HEK293 (cell line): ENCODE measurements around the gene ANO6.

Source experiments
- CTCF ChIA-PET: fragments of 350-600 bp; formaldehyde crosslinking; extraction: SDS; loops from one replicate; lab custom pipeline; 2021; ENCODE audit warnings: antibody characterized with exemption; lab: Yijun Ruan, JAX
- POLR2A ChIA-PET: fragments of 300-600 bp; formaldehyde crosslinking; extraction: SDS; loops from one replicate; lab custom pipeline; 2020; ENCODE audit warnings: antibody characterized with exemption, inconsistent platforms; lab: Yijun Ruan, JAX
- H3K27ac ChIP-seq: fragments of 200-500 bp; sonication (Bioruptor generic); 2 replicates; pipeline ENCODE4 v1.5.1; 2014; ENCODE audit warnings: low read depth, low read length, control low read depth, inconsistent platforms; ENCODE audit errors: extremely low read depth
- H3K36me3 ChIP-seq, 2 experiments: fragments of 200-500 bp in 1 of 2; sonication (Bioruptor generic) in 1 of 2; 1 replicate in 1 of 2; 2 replicates in 1 of 2; pipeline ENCODE4 v1.5.1; 2014 to 2017; ENCODE audit warnings: inconsistent platforms in 2 of 2, low read length in 2 of 2; ENCODE audit not compliant: control insufficient read depth in 2 of 2, insufficient read depth in 1 of 2
- H3K4me1 ChIP-seq: fragments of 200-500 bp; sonication (Bioruptor generic); 2 replicates; pipeline ENCODE4 v1.5.1; 2014; ENCODE audit warnings: mild to moderate bottlenecking, low read length, inconsistent platforms; ENCODE audit not compliant: control insufficient read depth, insufficient read depth
- H3K4me3 ChIP-seq: 2 replicates; pipeline ENCODE4 v1.5.1; 2011; ENCODE audit warnings: low read depth, mild to moderate bottlenecking, control low read depth, low read length, moderate library complexity
- H3K9me3 ChIP-seq: fragments of 200-500 bp; sonication (Bioruptor generic); 2 replicates; pipeline ENCODE4 v1.5.1; 2014; ENCODE audit warnings: low read depth, low read length, inconsistent platforms; ENCODE audit not compliant: control insufficient read depth, insufficient read depth
- FEZF1 ChIP-seq: fragments of 450-650 bp; formaldehyde crosslinking; IDR thresholded peaks from 2 replicates; pipeline ENCODE4 v1.5.1; 2016; ENCODE audit warnings: missing biosample characterization, missing genetic modification characterization
- GLI4 ChIP-seq: fragments of 450-650 bp; formaldehyde crosslinking; IDR thresholded peaks from 2 replicates; pipeline ENCODE4 v1.5.1; 2016; ENCODE audit warnings: missing biosample characterization, missing genetic modification characterization
- HOXD13 ChIP-seq: sonication (generic); formaldehyde crosslinking; IDR thresholded peaks from 2 replicates; pipeline ENCODE4 v1.8.0; 2022; ENCODE audit warnings: missing genetic modification reagents, borderline replicate concordance
- MYNN ChIP-seq: fragments of 450-650 bp; formaldehyde crosslinking; IDR thresholded peaks from 2 replicates; pipeline ENCODE4 v1.5.1; 2016; ENCODE audit warnings: missing biosample characterization, missing genetic modification characterization, borderline replicate concordance
- PRDM10 ChIP-seq: fragments of 450-650 bp; formaldehyde crosslinking; IDR thresholded peaks from 2 replicates; pipeline ENCODE4 v1.5.1; 2016; ENCODE audit warnings: missing biosample characterization, missing genetic modification characterization
- RBAK ChIP-seq: fragments of 450-650 bp; formaldehyde crosslinking; IDR thresholded peaks from 2 replicates; pipeline ENCODE4 v1.5.1; 2016; ENCODE audit warnings: missing biosample characterization, missing genetic modification characterization
- SCRT1 ChIP-seq: fragments of 450-650 bp; formaldehyde crosslinking; IDR thresholded peaks from 2 replicates; pipeline ENCODE4 v1.5.1; 2016; ENCODE audit warnings: missing biosample characterization, missing genetic modification characterization, borderline replicate concordance
- SP3 ChIP-seq: fragments of 450-650 bp; formaldehyde crosslinking; IDR thresholded peaks from 2 replicates; pipeline ENCODE4 v1.5.1; 2016; ENCODE audit warnings: missing biosample characterization, missing genetic modification characterization
- SP7 ChIP-seq: fragments of 450-650 bp; formaldehyde crosslinking; IDR thresholded peaks from 2 replicates; pipeline ENCODE4 v1.5.1; 2016; ENCODE audit warnings: missing biosample characterization, missing genetic modification characterization
- TRIM28 ChIP-seq: IDR thresholded peaks from 2 replicates; pipeline ENCODE4 v1.6.1; 2011; ENCODE audit warnings: low read length, control low read depth, borderline replicate concordance
- ZNF121 ChIP-seq: fragments of 450-650 bp; formaldehyde crosslinking; IDR thresholded peaks from 2 replicates; pipeline ENCODE4 v1.5.1; 2016; ENCODE audit warnings: missing biosample characterization, missing genetic modification characterization
- ZNF16 ChIP-seq: fragments of 450-650 bp; formaldehyde crosslinking; IDR thresholded peaks from 2 replicates; pipeline ENCODE4 v1.5.1; 2016; ENCODE audit warnings: low read depth, missing biosample characterization, missing genetic modification characterization
- ZNF184 ChIP-seq: fragments of 450-650 bp; IDR thresholded peaks from 2 replicates; pipeline ENCODE4 v1.5.1; 2018; ENCODE audit warnings: missing biosample characterization, mild to moderate bottlenecking, missing genetic modification characterization
- ZNF23 ChIP-seq: fragments of 450-650 bp; formaldehyde crosslinking; IDR thresholded peaks from 2 replicates; pipeline ENCODE4 v1.5.1; 2016; ENCODE audit warnings: missing biosample characterization, missing genetic modification characterization, borderline replicate concordance
- ZNF324 ChIP-seq: fragments of 450-650 bp; formaldehyde crosslinking; IDR thresholded peaks from 2 replicates; pipeline ENCODE4 v1.5.1; 2016; ENCODE audit warnings: missing biosample characterization, missing genetic modification characterization
- ZNF341 ChIP-seq: fragments of 450-650 bp; formaldehyde crosslinking; IDR thresholded peaks from 2 replicates; pipeline ENCODE4; 2016; ENCODE audit warnings: low read depth, missing biosample characterization, missing genetic modification characterization
- ZNF350 ChIP-seq: fragments of 450-650 bp; formaldehyde crosslinking; IDR thresholded peaks from 2 replicates; pipeline ENCODE4 v1.5.0; 2017; ENCODE audit warnings: missing biosample characterization, mild to moderate bottlenecking, missing genetic modification characterization
- ZNF426 ChIP-seq: fragments of 450-650 bp; formaldehyde crosslinking; IDR thresholded peaks from 2 replicates; pipeline ENCODE4 v1.5.1; 2017; ENCODE audit warnings: missing biosample characterization, missing genetic modification characterization, mild to moderate bottlenecking, inconsistent platforms, moderate library complexity
- ZNF48 ChIP-seq: fragments of 450-650 bp; formaldehyde crosslinking; IDR thresholded peaks from 2 replicates; pipeline ENCODE4 v1.5.1; 2016; ENCODE audit warnings: missing biosample characterization, missing genetic modification characterization
- ZNF555 ChIP-seq: fragments of 450-650 bp; formaldehyde crosslinking; conservative IDR thresholded peaks from 2 replicates; pipeline ENCODE4 v1.5.1; 2017; ENCODE audit warnings: missing biosample characterization, mild to moderate bottlenecking, missing genetic modification characterization, inconsistent platforms
- ZNF626 ChIP-seq: fragments of 450-650 bp; sonication (Bioruptor Pico); formaldehyde crosslinking; IDR thresholded peaks from 2 replicates; pipeline ENCODE4 v1.5.1; 2018; ENCODE audit warnings: missing biosample characterization, missing genetic modification characterization, inconsistent platforms
- ZNF704 ChIP-seq: fragments of 450-650 bp; formaldehyde crosslinking; IDR thresholded peaks from 2 replicates; pipeline ENCODE4 v1.5.1; 2016; ENCODE audit warnings: missing biosample characterization, missing genetic modification characterization
- ZNF768 ChIP-seq: fragments of 450-650 bp; formaldehyde crosslinking; IDR thresholded peaks from 2 replicates; pipeline ENCODE4 v1.5.1; 2018; ENCODE audit warnings: missing biosample characterization, mild to moderate bottlenecking, missing genetic modification characterization
- ZNF792 ChIP-seq: fragments of 450-650 bp; formaldehyde crosslinking; IDR thresholded peaks from 2 replicates; pipeline ENCODE4 v1.5.1; 2016; ENCODE audit warnings: missing biosample characterization, missing genetic modification characterization
- ZNF837 ChIP-seq: fragments of 450-650 bp; formaldehyde crosslinking; IDR thresholded peaks from 2 replicates; pipeline ENCODE4 v1.5.1; 2016; ENCODE audit warnings: missing biosample characterization, missing genetic modification characterization
- ZXDB ChIP-seq: fragments of 450-650 bp; formaldehyde crosslinking; IDR thresholded peaks from 2 replicates; pipeline ENCODE4 v1.5.1; 2016; ENCODE audit warnings: missing biosample characterization, missing genetic modification characterization

The ANO6 gene

DNA sequence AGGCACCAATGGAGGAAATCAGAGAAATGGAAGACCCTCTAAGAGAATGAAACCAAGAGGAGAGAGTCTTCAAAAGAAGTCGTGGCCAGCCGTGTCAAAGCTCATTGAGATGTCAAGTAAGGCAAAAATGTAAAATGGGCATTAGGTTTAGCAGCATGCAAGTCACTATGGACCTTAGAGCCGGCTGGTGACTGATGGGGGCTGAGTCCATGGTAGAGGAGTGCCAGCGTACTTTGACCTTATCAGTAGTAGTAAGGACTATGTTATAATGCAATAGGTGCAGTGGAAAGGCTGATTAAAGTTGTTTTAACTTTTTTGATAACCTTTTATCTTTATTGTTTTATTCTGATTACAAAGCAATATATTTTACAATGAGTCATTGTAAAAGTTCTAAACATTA lies 66.5 kb downstream of the ANO6 start:
- H3K27ac ChIP-seq, result no peak overlapping the region
- no peaks in the 10 kb centered on the region for H3K36me3 ChIP-seq
- ChIA-PET CTCF (no interaction called here), POLR2A (no interaction called here)
- H3K4me3 ChIP-seq, result no peak overlapping the region
- no peaks in the 10 kb centered on the region for H3K9me3 ChIP-seq
- TF ChIP-seq SP3 (tag by site-specific recombination) (no peak), RBAK (tag by site-specific recombination) (no peak), GLI4 (no peak), ZNF426 (tag by site-specific recombination) (no peak), ZNF626 (tag by site-specific recombination) (no peak), ZNF341 (no peak), ZNF350 (tag by site-specific recombination) (no peak), ZNF16 (tag by site-specific recombination) (no peak), ZXDB (tag by site-specific recombination) (no peak), TRIM28 (no peak), ZNF555 (tag by site-specific recombination) (no peak), FEZF1 (tag by site-specific recombination) (no peak), ZNF768 (tag by site-specific recombination) (no peak), MYNN (tag by site-specific recombination) (no peak), ZNF837 (tag by site-specific recombination) (no peak), ZNF121 (tag by site-specific recombination) (no peak), SCRT1 (tag by site-specific recombination) (no peak), ZNF184 (tag by site-specific recombination) (no peak), ZNF23 (tag by site-specific recombination) (no peak)
- peaks cover 5% of the 10 kb centered on the region; the same call in 1 of the 2 replicates for H3K4me1 ChIP-seq

DNA sequence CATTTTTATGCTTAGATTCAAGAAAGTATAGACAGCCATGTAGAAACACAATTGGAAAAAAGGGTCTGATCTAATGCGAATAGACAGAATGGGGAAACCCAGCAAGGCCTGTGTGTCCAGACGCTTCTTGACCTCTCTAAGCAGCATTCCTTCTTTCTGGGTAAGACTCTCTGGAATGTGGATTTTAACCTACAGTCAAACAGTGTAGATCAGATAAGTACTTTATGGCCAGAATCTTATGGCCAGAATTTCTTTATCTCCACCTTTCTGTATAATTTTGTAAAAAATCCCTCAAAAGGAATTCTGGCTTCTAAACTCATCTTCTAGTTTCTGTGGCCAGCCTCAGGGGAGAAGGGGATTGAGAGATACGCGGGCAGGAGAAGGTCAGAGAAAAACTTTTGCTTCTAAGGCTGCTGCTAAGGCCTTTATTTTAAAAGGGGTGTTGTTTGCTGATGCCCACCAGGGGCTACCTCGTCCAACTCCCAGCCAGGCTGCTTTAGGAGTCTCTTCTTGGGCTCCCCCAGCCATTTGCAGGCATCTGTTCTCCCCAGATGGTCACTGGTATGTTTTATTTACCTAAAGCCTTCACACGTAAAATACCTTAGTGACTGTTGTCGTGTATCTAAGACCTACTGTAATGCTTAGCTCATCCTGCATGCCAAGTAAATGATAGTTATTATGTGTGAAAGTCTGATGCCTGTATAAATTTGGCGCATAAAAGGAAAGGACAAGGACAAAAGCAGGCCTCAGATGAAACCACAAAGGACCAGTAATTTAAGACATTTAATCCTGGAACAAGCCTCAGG lies 68.4 kb downstream of the ANO6 start:
- H3K4me3 ChIP-seq, result no peak overlapping the region
- no peaks in the 10 kb centered on the region for H3K36me3 ChIP-seq
- peaks cover 5% of the 10 kb centered on the region; the same call in 1 of the 2 replicates for H3K4me1 ChIP-seq
- H3K27ac ChIP-seq, result no peak overlapping the region
- CTCF ChIA-PET, result interaction anchor here (0.7 to 1.5 kb wide), 2 partner anchors 10 to 104 kb away, joined by 5 read pairs; no protein-coding TSS in a partner anchor
- H3K9me3 ChIP-seq, result no peaks in the 10 kb centered on the region
- POLR2A ChIA-PET, result no interaction called here
- TF ChIP-seq ZNF792 (tag by site-specific recombination) (no peak), SP7 (tag by site-specific recombination) (peak; percentile 80), ZNF324 (tag by site-specific recombination) (no peak)
- TF ChIP-seq, all 188 proteins: peak for 1

GRCh38 chr12:45285717-45286116 lies 69.8 kb downstream of the ANO6 start:
- Histone ChIP-seq H3K9me3 (no peaks in the 10 kb centered on the region), H3K27ac (no peak overlapping the region), H3K4me1 (peaks cover 5% of the 10 kb centered on the region; the same call in 1 of the 2 replicates), H3K4me3 (no peak overlapping the region), H3K36me3 (no peaks in the 10 kb centered on the region)
- CTCF ChIA-PET, result interaction anchor here (1.2 kb wide), 1 partner anchor 102 kb away, joined by 3 read pairs; no protein-coding TSS in a partner anchor
- TF ChIP-seq ZNF341 (no peak), HOXD13 (CRISPR knock-in tag) (no peak), ZNF704 (tag by site-specific recombination) (no peak), SP7 (tag by site-specific recombination) (no peak), PRDM10 (tag by site-specific recombination) (peak; percentile 49), ZNF48 (tag by site-specific recombination) (no peak)
- POLR2A ChIA-PET, result no interaction called here
